IPS-20b (cell line): Measurements from ENCODE around the gene LMTK3.

ENCODE experiments used
- H3K27ac ChIP-seq: one replicate; pipeline ENCODE4 v1.5.1; 2013; ENCODE audit warnings: low read length
- H3K27me3 ChIP-seq: 2 replicates; pipeline ENCODE4 v1.6.1; 2013; ENCODE audit warnings: mild to moderate bottlenecking, low read length, inconsistent platforms; ENCODE audit not compliant: insufficient read depth
- H3K36me3 ChIP-seq: 2 replicates; pipeline ENCODE4 v1.6.1; 2013; ENCODE audit warnings: low read depth, mild to moderate bottlenecking, inconsistent platforms, low read length, moderate library complexity; ENCODE audit not compliant: insufficient read depth
- H3K4me1 ChIP-seq: 2 replicates; pipeline ENCODE4 v1.6.1; 2013; ENCODE audit warnings: mild to moderate bottlenecking, control low read depth, inconsistent platforms, low read length, moderate library complexity; ENCODE audit not compliant: insufficient read depth
- H3K4me3 ChIP-seq: 2 replicates; pipeline ENCODE4 v1.5.1; 2013; ENCODE audit warnings: mild to moderate bottlenecking, low read length, inconsistent platforms
- H3K9ac ChIP-seq: 2 replicates; pipeline ENCODE4 v1.6.1; 2013; ENCODE audit warnings: low read depth, mild to moderate bottlenecking, inconsistent platforms, low read length, moderate library complexity
- H3K9me3 ChIP-seq: 2 replicates; pipeline ENCODE4 v1.6.1; 2013; ENCODE audit warnings: mild to moderate bottlenecking, low read depth, low read length, inconsistent platforms; ENCODE audit not compliant: insufficient read depth

Gene LMTK3

DNA sequence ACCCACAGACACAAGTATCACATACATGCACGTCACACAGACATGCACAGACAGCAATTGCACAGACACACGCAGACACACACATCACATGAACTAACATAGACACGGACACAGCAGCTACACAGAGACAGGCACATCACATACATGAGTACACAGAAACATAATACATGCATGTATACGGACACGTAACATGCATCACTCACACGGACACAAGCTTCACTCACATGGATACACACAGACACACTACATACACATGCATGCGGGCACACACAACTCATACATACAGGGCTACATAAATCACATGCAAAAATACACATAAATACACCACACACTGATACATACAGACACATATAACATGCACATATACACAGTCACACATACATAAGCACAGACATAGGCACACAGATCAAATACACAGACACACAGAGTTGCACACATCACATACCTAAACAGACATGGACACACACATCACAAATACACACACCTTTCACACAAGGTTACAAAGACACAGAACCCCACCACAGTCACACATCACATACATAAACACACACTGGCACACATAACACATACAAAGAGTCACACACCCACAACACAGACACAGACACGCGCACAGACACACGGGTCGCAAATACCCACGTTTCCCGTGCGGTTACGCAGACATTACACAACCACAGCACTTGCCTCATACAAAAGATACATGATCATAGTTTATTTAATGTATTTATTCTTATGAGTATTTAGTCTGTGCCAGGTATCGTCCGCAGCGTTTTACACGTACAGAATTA lies 1.1 kb upstream of the LMTK3 start:
- Histone ChIP-seq H3K9ac (no peak overlapping the region), H3K4me3 (peak overlapping the region; percentile 80; the same call in 1 of the 2 replicates), H3K27ac (no peak overlapping the region), H3K36me3 (no peaks in the 10 kb centered on the region), H3K27me3 (peaks cover 21% of the 10 kb centered on the region), H3K9me3 (no peaks in the 10 kb centered on the region), H3K4me1 (no peaks in the 10 kb centered on the region)

DNA sequence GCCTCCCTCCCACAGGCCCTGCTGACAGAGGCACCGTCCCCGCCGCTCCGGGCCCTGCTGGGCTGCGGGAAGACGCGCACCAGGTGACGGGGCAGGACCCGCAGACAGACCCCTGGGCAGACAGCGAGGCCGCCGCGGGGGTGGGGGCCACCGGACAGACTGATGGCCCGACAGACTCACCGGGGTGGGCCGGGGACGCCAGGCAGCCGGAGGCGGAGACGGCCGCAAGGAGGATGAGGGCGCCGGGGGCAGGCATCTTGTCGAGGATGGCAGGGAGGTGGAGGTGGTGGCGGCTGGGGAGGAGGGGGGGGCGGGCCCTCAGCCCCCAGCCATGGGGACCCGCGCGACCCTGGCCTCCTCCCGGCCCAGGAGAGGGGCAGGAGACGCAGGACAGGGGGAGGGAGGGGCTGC lies 309 bp downstream of the LMTK3 start:
- H3K9me3 ChIP-seq, result no peaks in the 10 kb centered on the region
- H3K4me3 ChIP-seq, result peak overlapping the region; percentile 73; the same call in 1 of the 2 replicates
- no peaks in the 10 kb centered on the region for H3K36me3 ChIP-seq
- no peak overlapping the region for H3K9ac ChIP-seq
- no peaks in the 10 kb centered on the region for H3K4me1 ChIP-seq
- no peak overlapping the region for H3K27ac ChIP-seq
- H3K27me3 ChIP-seq, result peaks cover 21% of the 10 kb centered on the region

DNA sequence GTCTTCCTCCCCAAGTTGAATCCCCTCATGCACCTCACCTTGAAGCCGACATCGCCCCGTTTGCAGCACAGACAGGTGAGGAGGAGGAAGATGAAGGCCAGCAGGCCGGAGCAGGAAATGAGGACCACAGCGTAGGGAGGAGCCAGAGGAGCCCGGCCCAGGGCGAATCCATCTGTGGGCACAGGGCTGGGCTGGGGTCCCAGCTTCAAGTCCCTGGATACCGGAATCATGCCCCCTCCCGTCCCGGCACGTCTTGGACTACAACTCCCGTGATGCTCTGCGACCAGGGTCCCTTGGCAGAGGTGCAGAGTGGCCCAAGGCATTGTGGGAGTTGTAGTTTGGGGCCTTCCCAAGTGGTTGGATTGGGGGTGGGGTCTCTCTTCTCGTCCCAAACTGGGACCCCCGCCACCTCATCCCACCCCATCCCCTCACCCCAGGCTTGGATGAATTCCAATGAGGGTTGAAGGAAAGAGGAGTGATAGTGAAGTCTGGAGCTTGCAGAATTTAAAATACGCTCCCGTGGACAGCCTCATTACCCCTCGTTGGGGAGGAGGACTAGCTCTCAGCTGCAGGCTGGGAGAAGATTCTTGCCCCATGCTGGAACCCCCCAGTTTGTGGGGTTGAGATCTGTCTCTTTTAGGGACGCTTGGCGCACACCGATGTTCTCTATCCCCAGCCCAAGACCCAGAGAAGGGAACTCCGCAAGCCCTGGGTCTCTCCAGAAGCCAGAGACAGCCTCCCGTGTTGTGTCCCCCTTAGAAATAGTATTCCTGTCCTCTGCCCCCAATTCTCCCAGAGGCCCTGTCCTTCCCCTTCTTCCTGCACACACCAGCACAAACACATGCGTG lies 990 bp downstream of the LMTK3 start:
- no peaks in the 10 kb centered on the region for H3K4me1 ChIP-seq
- H3K27me3 ChIP-seq, result peaks cover 21% of the 10 kb centered on the region
- no peaks in the 10 kb centered on the region for H3K9me3 ChIP-seq
- peak overlapping the region; percentile 73 for H3K4me3 ChIP-seq
- H3K27ac ChIP-seq, result no peak overlapping the region
- H3K9ac ChIP-seq, result peak overlapping the region; percentile 34; the same call in 1 of the 2 replicates
- no peaks in the 10 kb centered on the region for H3K36me3 ChIP-seq

DNA sequence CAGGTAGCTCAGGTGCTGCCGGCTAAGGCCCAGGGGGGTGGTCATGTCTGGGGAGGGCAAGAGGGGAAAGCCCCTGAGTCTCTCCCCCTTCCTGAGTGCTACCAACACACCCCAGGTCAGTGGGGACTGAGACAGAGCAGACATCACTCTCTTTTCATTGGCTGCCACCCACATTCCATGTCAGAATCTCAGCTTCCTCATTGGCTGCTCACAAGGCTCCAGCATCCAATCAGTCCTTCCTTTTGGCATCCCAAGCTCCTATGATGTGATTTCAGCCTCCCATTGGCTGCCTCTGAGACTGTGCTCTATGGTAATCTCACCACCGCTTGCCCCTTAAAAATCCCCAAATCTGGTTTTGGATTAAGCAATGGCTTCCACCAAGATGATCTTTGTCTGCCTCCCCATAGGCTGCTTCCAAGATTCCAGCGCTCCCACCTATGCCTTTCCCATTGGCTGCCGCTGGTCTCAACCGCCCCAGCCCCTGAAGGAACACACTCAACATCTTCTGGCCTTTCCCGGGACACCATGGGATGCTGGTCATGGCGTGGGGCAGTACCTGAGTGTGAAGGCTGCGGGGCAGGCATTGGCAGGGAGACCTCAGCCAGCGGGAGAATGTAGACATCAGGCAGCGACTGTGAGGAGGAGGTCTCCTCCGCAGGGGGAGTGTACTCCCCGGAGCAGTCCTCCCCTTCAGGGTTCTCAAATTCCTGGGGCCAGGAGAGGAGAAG lies 2.0 kb downstream of the LMTK3 start:
- peak overlapping the region; percentile 73 for H3K4me3 ChIP-seq
- no peaks in the 10 kb centered on the region for H3K4me1 ChIP-seq
- no peaks in the 10 kb centered on the region for H3K9me3 ChIP-seq
- peaks cover 21% of the 10 kb centered on the region for H3K27me3 ChIP-seq
- peak overlapping the region; percentile 34; the same call in 1 of the 2 replicates for H3K9ac ChIP-seq
- no peak overlapping the region for H3K27ac ChIP-seq
- H3K36me3 ChIP-seq, result no peaks in the 10 kb centered on the region

DNA sequence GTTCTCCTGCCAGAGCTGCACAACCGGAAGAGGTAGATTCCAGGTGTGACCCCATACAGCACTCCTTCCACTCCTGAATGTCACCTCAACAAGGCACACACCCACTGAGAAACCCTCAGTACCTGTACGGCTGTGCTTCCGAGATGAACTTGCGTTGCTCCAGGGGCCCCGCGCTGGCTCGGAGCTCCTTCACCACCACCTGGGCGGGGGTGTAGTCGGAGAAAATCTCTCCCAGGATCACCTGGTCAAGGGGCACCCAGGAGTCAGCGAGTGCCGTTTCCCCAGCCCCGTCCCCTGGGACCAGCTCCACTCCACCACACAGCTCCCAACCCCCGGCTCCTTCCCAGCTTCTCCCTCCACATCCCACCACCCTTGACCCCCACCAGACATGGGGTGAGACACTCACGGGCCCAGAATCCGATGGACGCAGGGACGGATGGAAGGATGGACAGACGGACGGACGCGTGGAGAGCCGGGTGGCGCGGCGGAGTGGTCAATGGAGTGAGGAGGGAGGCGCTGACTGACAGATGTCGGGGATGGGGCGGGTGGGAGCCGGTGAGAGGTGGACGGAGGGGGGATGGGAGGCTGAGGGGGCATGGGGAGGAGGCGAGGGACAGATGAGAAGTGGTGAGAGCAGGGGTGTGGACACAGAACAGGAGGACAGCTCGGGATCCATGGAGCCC lies 2.8 kb downstream of the LMTK3 start:
- Histone ChIP-seq H3K4me3 (no peak overlapping the region), H3K27me3 (peaks cover 21% of the 10 kb centered on the region), H3K9me3 (no peaks in the 10 kb centered on the region), H3K9ac (no peak overlapping the region), H3K27ac (no peak overlapping the region), H3K4me1 (no peaks in the 10 kb centered on the region), H3K36me3 (no peaks in the 10 kb centered on the region)

DNA sequence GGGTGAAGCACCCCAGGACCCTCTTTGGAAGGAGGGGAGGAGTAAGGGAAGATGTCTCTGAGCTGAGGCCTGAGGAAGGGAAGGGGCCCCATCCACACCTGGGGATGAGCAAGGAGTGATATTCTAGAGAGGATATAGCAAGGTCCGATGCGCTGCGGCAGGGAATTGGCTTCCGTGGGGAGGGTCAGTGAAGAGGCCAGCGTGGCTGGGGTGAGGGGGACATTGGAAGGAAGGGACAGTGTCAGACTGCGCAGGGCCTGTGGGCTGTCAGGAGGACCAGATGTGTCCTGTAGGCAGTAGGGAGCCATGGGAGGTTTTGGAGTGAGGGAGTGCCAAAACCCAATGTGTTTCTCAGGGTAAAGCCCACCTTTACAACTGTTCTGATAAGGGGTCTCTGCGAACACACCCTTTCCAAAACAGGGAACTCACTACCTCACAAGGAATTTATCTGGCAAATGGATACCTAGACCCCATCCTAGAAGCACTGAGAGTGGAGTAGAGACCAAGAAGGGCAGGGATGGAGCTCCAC lies 3.7 kb downstream of the LMTK3 start:
- no peaks in the 10 kb centered on the region for H3K4me1 ChIP-seq
- no peak overlapping the region for H3K27ac ChIP-seq
- no peaks in the 10 kb centered on the region for H3K36me3 ChIP-seq
- H3K4me3 ChIP-seq, result no peak overlapping the region
- no peaks in the 10 kb centered on the region for H3K9me3 ChIP-seq
- H3K9ac ChIP-seq, result no peak overlapping the region
- H3K27me3 ChIP-seq, result peaks cover 17% of the 10 kb centered on the region

DNA sequence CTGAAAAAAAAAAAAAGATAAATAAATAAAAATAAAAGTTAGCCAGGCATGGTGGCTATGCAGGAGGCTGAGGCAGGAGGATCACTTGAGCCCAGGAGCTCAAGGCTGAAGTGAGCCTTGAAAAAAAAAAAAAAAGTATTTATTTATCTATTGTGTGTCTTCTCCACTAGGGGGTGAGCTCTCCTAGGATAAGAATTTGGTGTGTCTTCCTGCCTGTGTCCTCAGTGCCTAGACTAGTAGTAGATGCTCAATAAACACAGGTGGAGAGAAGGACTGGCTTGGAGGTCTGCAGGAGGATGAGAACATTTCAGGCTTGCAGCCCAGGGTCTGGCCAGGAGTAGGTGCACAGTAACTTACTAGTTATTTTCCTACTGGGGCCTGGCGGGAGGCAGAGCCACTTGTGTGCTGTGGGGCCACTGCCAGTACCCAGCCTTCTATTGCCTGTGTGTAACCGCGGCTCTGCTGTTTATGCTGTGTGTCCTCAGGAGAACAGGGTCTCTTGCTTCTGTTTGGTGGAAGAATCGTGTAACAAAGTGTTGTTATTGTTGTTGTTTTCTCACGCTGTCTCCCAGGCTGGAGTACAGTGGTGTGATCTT lies 5.4 kb downstream of the LMTK3 start:
- Histone ChIP-seq H3K4me1 (no peaks in the 10 kb centered on the region), H3K27ac (no peak overlapping the region), H3K36me3 (no peaks in the 10 kb centered on the region), H3K9ac (no peak overlapping the region), H3K4me3 (no peak overlapping the region), H3K27me3 (peaks cover 5% of the 10 kb centered on the region; the same call in 1 of the 2 replicates), H3K9me3 (no peaks in the 10 kb centered on the region)

DNA sequence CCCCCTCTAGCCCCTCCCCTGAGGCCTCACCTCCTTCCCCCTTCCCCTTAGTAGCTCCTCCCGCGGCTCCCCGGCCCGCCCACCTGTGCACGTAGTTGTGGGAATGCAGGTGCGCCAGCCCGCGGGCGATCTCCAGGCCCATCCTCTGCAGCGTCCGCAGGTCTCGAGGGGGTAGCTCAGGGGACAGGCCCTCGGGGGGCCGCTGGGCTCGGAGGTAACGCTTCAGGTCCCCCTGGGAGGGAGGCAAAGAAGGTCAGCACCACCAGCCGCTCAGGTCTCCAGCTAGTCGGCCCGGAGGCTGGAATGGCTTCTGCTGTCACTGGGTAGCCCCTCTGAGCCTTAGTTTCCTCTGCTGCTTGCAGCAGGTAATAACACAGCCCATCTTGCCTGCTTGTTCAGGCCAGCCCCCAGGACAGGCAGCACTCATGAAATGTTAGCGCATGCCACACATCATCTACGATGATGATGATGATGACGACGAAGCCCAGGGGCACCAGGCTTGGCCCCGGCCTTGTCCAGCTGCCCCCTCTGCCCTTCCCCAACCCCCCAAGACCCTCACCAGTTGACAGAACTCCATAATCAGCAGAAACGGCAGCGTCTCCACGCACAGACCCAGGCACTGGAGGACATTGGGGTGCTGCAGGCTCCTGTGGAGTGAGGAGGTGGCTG lies 9.2 kb downstream of the LMTK3 start:
- peak overlapping the region; percentile 77 for H3K4me3 ChIP-seq
- H3K36me3 ChIP-seq, result no peaks in the 10 kb centered on the region
- peaks cover 5% of the 10 kb centered on the region; the same call in 1 of the 2 replicates for H3K4me1 ChIP-seq
- H3K9ac ChIP-seq, result no peak overlapping the region; the same call in 1 of the 2 replicates
- H3K27ac ChIP-seq, result no peak overlapping the region
- H3K27me3 ChIP-seq, result no peaks in the 10 kb centered on the region
- H3K9me3 ChIP-seq, result no peaks in the 10 kb centered on the region

DNA sequence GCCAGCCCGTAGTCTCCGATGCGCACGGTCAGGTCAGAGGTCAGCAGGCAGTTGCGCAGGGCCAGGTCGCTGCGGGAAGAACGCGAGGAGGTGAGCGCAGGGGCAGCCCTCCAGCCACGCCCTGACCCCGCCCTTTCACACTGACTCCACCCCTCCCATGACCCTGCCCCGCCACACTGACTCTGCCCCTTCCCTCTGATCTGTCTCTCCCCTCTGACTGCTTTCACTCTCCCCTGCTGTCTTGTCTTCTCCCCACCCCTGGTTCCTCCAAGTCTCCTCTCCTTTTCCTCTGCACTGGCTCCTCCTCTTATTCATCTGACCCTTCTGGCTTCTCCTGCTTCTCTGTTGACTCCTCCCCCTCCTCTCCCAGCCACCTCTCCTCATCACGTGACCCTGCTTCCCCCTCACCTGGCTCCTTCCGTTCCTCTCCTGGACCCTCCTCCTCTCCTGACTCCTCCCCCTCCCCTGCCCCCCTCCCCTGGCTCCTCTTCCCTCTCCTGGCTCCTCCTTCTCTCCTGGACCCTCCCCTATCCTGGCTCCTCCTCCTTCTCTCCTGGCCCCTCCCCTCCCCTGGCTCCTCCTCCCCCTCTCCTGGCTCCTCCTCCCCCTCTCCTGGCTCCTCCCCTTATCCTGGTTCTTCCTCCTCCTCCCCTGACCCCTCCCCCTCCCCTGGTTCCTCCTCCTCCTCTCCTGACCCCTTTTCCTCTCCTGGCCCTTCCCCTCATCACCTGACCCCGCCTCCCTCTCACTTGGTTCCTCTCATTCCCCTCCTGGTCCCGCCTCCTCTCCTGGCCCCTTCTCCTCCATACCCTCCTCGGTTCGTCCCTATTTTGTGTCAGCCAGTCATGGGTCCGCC lies 9.9 kb downstream of the LMTK3 start:
- H3K27ac ChIP-seq, result no peak overlapping the region
- H3K9ac ChIP-seq, result peak overlapping the region; percentile 61
- peak overlapping the region; percentile 70 for H3K4me3 ChIP-seq
- no peaks in the 10 kb centered on the region for H3K27me3 ChIP-seq
- H3K4me1 ChIP-seq, result peaks cover 5% of the 10 kb centered on the region; the same call in 1 of the 2 replicates
- no peaks in the 10 kb centered on the region for H3K9me3 ChIP-seq
- no peaks in the 10 kb centered on the region for H3K36me3 ChIP-seq
